ENCODE measurements around the gene ODR4.
"Not testable (repeated sequence)": the region's sequence is repeated elsewhere in the genome, so short reads cannot be mapped to it uniquely, and the experiment has no call there.

ODR4 gene

GRCh38 chr1:186375152-186375928 is at the start of gene ODR4, which contains the start of gene TPR:
Gene ODR4, plus strand, starts transcription at chr1:186375838. Its CDS starts 3,948 bp downstream, at chr1:186379786.
Gene TPR, minus strand, starts transcription at chr1:186375253. Its CDS starts 225 bp downstream, at chr1:186375028.
- DNase-seq (ENCODE audit: low read depth, low spot score), result peak; percentile 97

- DNase-seq (ENCODE audit: low read depth, low spot score), result no peak
Measured at GRCh38 chr1:186326009-186326408, 49.6 kb upstream of the ODR4 start.

- DNase-seq (ENCODE audit: low read depth, low spot score), result no peak
Measured at GRCh38 chr1:186327331-186327730, 48.3 kb upstream of the ODR4 start.

GRCh38 chr1:186330758-186331157 is 44.9 kb upstream of the ODR4 start:
- no peak for DNase-seq (ENCODE audit: low read depth, low spot score)

GRCh38 chr1:186337554-186337953 is 38.1 kb upstream of the ODR4 start:
- no peak for DNase-seq (ENCODE audit: low read depth, low spot score)

GRCh38 chr1:186340772-186341171 is 34.9 kb upstream of the ODR4 start:
- no peak for DNase-seq (ENCODE audit: low read depth, low spot score)

GRCh38 chr1:186347837-186348691 is 27.6 kb upstream of the ODR4 start:
- DNase-seq (ENCODE audit: low read depth, low spot score), result not testable (repeated sequence)

GRCh38 chr1:186374303-186375151 is 1.1 kb upstream of the ODR4 start:
- DNase-seq (ENCODE audit: low read depth, low spot score), result peak; percentile 2

- no peak for DNase-seq (ENCODE audit: low read depth, low spot score)
Measured at GRCh38 chr1:186375929-186376319, 286 bp downstream of the ODR4 start.

- no peak for DNase-seq (ENCODE audit: low read depth, low spot score)
Measured at GRCh38 chr1:186386725-186387383, 11.2 kb downstream of the ODR4 start.

GRCh38 chr1:186390925-186391324 is 15.3 kb downstream of the ODR4 start:
- no peak for DNase-seq (ENCODE audit: low read depth, low spot score)

- no peak for DNase-seq (ENCODE audit: low read depth, low spot score)
Measured at GRCh38 chr1:186391841-186392240, 16.2 kb downstream of the ODR4 start.

GRCh38 chr1:186392711-186393110 is 17.1 kb downstream of the ODR4 start:
- not testable (repeated sequence) for DNase-seq (ENCODE audit: low read depth, low spot score)

GRCh38 chr1:186401446-186401845 is 25.8 kb downstream of the ODR4 start:
- not testable (repeated sequence) for DNase-seq (ENCODE audit: low read depth, low spot score)

GRCh38 chr1:186403632-186404031 is 28.0 kb downstream of the ODR4 start:
- DNase-seq (ENCODE audit: low read depth, low spot score), result no peak

GRCh38 chr1:186404454-186405051 is 28.9 kb downstream of the ODR4 start:
- peak; percentile 13 for DNase-seq (ENCODE audit: low read depth, low spot score)

GRCh38 chr1:186409091-186409490 is 33.5 kb downstream of the ODR4 start:
- DNase-seq (ENCODE audit: low read depth, low spot score), result no peak

- DNase-seq (ENCODE audit: low read depth, low spot score), result no peak
Measured at GRCh38 chr1:186413319-186413718, 37.7 kb downstream of the ODR4 start.

GRCh38 chr1:186418503-186418902 is 42.9 kb downstream of the ODR4 start:
- no peak for DNase-seq (ENCODE audit: low read depth, low spot score)

- DNase-seq (ENCODE audit: low read depth, low spot score), result no peak
Measured at GRCh38 chr1:186420311-186420710, 44.7 kb downstream of the ODR4 start.

GRCh38 chr1:186420923-186421322 is 45.3 kb downstream of the ODR4 start:
- peak; percentile 10 for DNase-seq (ENCODE audit: low read depth, low spot score)
